Keratinocyte (primary cell): Measurements from ENCODE around the gene CBX8. TPM values are rescaled to one million over a fixed set of nuclear protein-coding genes. Genes with fewer than 3 reads are reported as not detected.

Source experiments
- DNase-seq: peaks from one replicate; pipeline ENCODE4 v3.0.0-alpha.2; 2011; ENCODE audit warnings: low read depth, missing footprints, low spot score
- FAIRE-seq: peaks from 2 replicates; lab custom pipeline; 2011; peaks lifted over from hg19 to GRCh38; lab: Jason Lieb, UNC
- H2AFZ ChIP-seq: 2 replicates; pipeline ENCODE4 v1.6.0; 2012; ENCODE audit warnings: low read length, control low read depth, inconsistent platforms; ENCODE audit not compliant: control insufficient read depth
- H3K27ac ChIP-seq: 2 replicates; pipeline ENCODE4 v1.5.1; 2011; ENCODE audit warnings: low read length; ENCODE audit not compliant: control insufficient read depth, insufficient read depth
- H3K27me3 ChIP-seq: 3 replicates; pipeline ENCODE4 v1.6.0; 2011; ENCODE audit warnings: low read length; ENCODE audit not compliant: control insufficient read depth, insufficient read depth; ENCODE audit errors: extremely low read depth
- H3K36me3 ChIP-seq, 2 experiments: 2 replicates in 1 of 2; 3 replicates in 1 of 2; pipeline ENCODE4 v1.5.1; 2011; ENCODE audit warnings: low read length in 2 of 2, mild to moderate bottlenecking in 1 of 2; ENCODE audit not compliant: control insufficient read depth in 2 of 2, insufficient read depth in 2 of 2; ENCODE audit errors: extremely low read depth in 1 of 2
- H3K4me1 ChIP-seq: 3 replicates; pipeline ENCODE4 v1.5.1; 2011; ENCODE audit warnings: low read length; ENCODE audit not compliant: control insufficient read depth, insufficient read depth; ENCODE audit errors: extremely low read depth
- H3K4me2 ChIP-seq: 3 replicates; pipeline ENCODE4 v1.6.0; 2011; ENCODE audit warnings: low read depth, low read length; ENCODE audit not compliant: control insufficient read depth, insufficient read depth; ENCODE audit errors: extremely low read depth
- H3K4me3 ChIP-seq, 3 experiments: fragments of 200-600 bp in 1 of 3; sonication (generic) in 1 of 3; 2 replicates in 2 of 3; 3 replicates in 1 of 3; pipeline ENCODE4 v1.5.1; 2011 to 2016; ENCODE audit warnings: low read length in 3 of 3, mild to moderate bottlenecking in 3 of 3, control low read depth in 2 of 3, inconsistent platforms in 1 of 3, low read depth in 1 of 3, mixed read lengths in 1 of 3, mixed run types in 1 of 3, moderate library complexity in 1 of 3; ENCODE audit not compliant: control insufficient read depth in 2 of 3, insufficient read depth in 2 of 3; ENCODE audit errors: extremely low read depth in 1 of 3
- H3K79me2 ChIP-seq: 2 replicates; pipeline ENCODE4 v1.6.0; 2012; ENCODE audit warnings: low read length; ENCODE audit not compliant: control insufficient read depth, insufficient read depth
- H3K9ac ChIP-seq: 3 replicates; pipeline ENCODE4 v1.6.0; 2011; ENCODE audit warnings: low read length; ENCODE audit not compliant: control insufficient read depth, insufficient read depth; ENCODE audit errors: extremely low read depth
- H3K9me1 ChIP-seq: 3 replicates; pipeline ENCODE4 v1.6.0; 2011; ENCODE audit warnings: low read length; ENCODE audit not compliant: control insufficient read depth, insufficient read depth; ENCODE audit errors: extremely low read depth
- H3K9me3 ChIP-seq: 2 replicates; pipeline ENCODE4 v1.5.1; 2012; ENCODE audit warnings: low read depth, low read length; ENCODE audit not compliant: control insufficient read depth
- H4K20me1 ChIP-seq: 3 replicates; pipeline ENCODE4 v1.6.0; 2011; ENCODE audit warnings: low read length; ENCODE audit not compliant: control insufficient read depth, insufficient read depth; ENCODE audit errors: extremely low read depth
- EZH2 ChIP-seq: IDR thresholded peaks from one replicate; pipeline ENCODE4 v1.6.1; 2012; ENCODE audit warnings: inconsistent platforms, mild to moderate bottlenecking, low read length, moderate library complexity
- dilution Hi-C: fragments of 300-500 bp; cut with MboI; formaldehyde crosslinking; loops from one replicate; pipeline ENCODE4 v1.7.0; 2020; ENCODE audit warnings: low sequenced_read_pairs; ENCODE audit not compliant: extremely low pct_ligation_motif_present
- polyA plus RNA-seq, 5 experiments: library from polyadenylated mRNA; depleted of rRNA in 3 of 5; stranded (reverse) in 3 of 5; stranded (forward) in 1 of 5; unstranded in 1 of 5; fragments of >200 nt; gene quantifications; 1 replicate in 1 of 5; 2 replicates in 3 of 5; 3 replicates in 1 of 5; pipeline versions ENCODE4 v1.2.1 to v1.2.3, GENCODE V29; 2011 to 2012; ENCODE audit warnings: missing spikeins in 2 of 5, low read depth in 1 of 5, low replicate concordance in 1 of 5
- TF ChIP-seq, protein P1 (sequence below), 3 experiments: IDR thresholded peaks in 1 of 3; conservative IDR thresholded peaks in 1 of 3; optimal IDR thresholded peaks in 1 of 3; 2 replicates in 2 of 3; 3 replicates in 1 of 3; pipeline versions ENCODE3 to v1.5.1; 2011; ENCODE audit warnings: low read length in 3 of 3, mild to moderate bottlenecking in 3 of 3, moderate library complexity in 2 of 3, control low read depth in 1 of 3, inconsistent platforms in 1 of 3; ENCODE audit not compliant: insufficient read depth in 2 of 3; ENCODE audit errors: extremely low read depth in 1 of 3

Gene CBX8
- polyA plus RNA-seq, 1 donor (not counting 4 experiments of a cell fraction or from before 2014, with no cell fraction given), result 0.49 TPM

GRCh38 chr17:79784353-79785016 is 12.4 kb downstream of the CBX8 start:
- no peak overlapping the region for H3K9ac ChIP-seq
- DNase-seq (no peak), FAIRE-seq (no peak)
- no peaks in the 10 kb centered on the region for H3K36me3 ChIP-seq
- dilution Hi-C loops, result no loop called here
- H3K4me3 ChIP-seq, result no peak overlapping the region
- no peak overlapping the region for H2AFZ ChIP-seq
- TF ChIP-seq EZH2, result no peak
- TF ChIP-seq, protein P1, sequence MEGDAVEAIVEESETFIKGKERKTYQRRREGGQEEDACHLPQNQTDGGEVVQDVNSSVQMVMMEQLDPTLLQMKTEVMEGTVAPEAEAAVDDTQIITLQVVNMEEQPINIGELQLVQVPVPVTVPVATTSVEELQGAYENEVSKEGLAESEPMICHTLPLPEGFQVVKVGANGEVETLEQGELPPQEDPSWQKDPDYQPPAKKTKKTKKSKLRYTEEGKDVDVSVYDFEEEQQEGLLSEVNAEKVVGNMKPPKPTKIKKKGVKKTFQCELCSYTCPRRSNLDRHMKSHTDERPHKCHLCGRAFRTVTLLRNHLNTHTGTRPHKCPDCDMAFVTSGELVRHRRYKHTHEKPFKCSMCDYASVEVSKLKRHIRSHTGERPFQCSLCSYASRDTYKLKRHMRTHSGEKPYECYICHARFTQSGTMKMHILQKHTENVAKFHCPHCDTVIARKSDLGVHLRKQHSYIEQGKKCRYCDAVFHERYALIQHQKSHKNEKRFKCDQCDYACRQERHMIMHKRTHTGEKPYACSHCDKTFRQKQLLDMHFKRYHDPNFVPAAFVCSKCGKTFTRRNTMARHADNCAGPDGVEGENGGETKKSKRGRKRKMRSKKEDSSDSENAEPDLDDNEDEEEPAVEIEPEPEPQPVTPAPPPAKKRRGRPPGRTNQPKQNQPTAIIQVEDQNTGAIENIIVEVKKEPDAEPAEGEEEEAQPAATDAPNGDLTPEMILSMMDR (optimal IDR thresholded peaks at IDR 0.05 in 1 of 3, IDR thresholded peaks at IDR 0.05 in 1 of 3, conservative IDR thresholded peaks at IDR 0.05 in 1 of 3; ENCODE audit: extremely low read depth in 1 of 3, insufficient read depth in 2 of 3, low read length in 3 of 3), result no peak
- H3K79me2 ChIP-seq, result no peaks in the 10 kb centered on the region
- peaks cover 2% of the 10 kb centered on the region for H3K4me1 ChIP-seq
- H3K9me3 ChIP-seq, result no peaks in the 10 kb centered on the region
- H4K20me1 ChIP-seq, result no peaks in the 10 kb centered on the region
- peaks cover 21% of the 10 kb centered on the region for H3K27me3 ChIP-seq
- H3K27ac ChIP-seq, result no peak overlapping the region
- no peak overlapping the region for H3K4me2 ChIP-seq
- H3K9me1 ChIP-seq, result no peaks in the 10 kb centered on the region

DNA sequence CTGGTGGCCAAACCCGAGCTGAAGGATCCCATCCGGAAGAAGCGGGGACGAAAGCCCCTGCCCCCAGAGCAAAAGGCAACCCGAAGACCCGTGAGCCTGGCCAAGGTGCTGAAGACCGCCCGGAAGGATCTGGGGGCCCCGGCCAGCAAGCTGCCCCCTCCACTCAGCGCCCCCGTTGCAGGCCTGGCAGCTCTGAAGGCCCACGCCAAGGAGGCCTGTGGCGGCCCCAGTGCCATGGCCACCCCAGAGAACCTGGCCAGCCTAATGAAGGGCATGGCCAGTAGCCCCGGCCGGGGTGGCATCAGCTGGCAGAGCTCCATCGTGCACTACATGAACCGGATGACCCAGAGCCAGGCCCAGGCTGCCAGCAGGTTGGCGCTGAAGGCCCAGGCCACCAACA is 13.0 kb downstream of the CBX8 start:
- H2AFZ ChIP-seq, result no peak overlapping the region
- H3K4me2 ChIP-seq, result no peak overlapping the region
- peaks cover 16% of the 10 kb centered on the region for H3K27me3 ChIP-seq
- H4K20me1 ChIP-seq, result no peaks in the 10 kb centered on the region
- H3K4me3 ChIP-seq, result no peak overlapping the region
- no peak overlapping the region for H3K9ac ChIP-seq
- peaks cover 8% of the 10 kb centered on the region for H3K4me1 ChIP-seq
- no peaks in the 10 kb centered on the region for H3K79me2 ChIP-seq
- H3K9me1 ChIP-seq, result no peaks in the 10 kb centered on the region
- H3K27ac ChIP-seq, result no peak overlapping the region
- H3K9me3 ChIP-seq, result no peaks in the 10 kb centered on the region
- no peaks in the 10 kb centered on the region for H3K36me3 ChIP-seq
- TF ChIP-seq EZH2, result no peak
- TF ChIP-seq, protein P1 (optimal IDR thresholded peaks at IDR 0.05 in 1 of 3, IDR thresholded peaks at IDR 0.05 in 1 of 3, conservative IDR thresholded peaks at IDR 0.05 in 1 of 3; ENCODE audit: extremely low read depth in 1 of 3, insufficient read depth in 2 of 3, low read length in 3 of 3), result no peak
- no peak for DNase-seq
- FAIRE-seq, result no peak
- dilution Hi-C loops, result no loop called here
